Measurements from ENCODE around the gene RBBP8NL. TPM values are rescaled to one million over a fixed set of nuclear protein-coding genes. Genes with fewer than 3 reads are reported as not detected.

RBBP8NL gene
- total and polyA plus RNA-seq, 2 of the 8 experiments (the other 6 are each of a cell fraction or from before 2014, with no cell fraction given), result 0.43 to 0.48 TPM

- Histone ChIP-seq H3K56ac (replicated peaks; ENCODE audit: insufficient read length, low read depth, low read length) (no peak overlapping the region), H3K4me3 (ENCODE audit: extremely low read depth in 1 of 4, insufficient read depth in 2 of 4, low read depth in 3 of 4, low read length in 4 of 4) (no peak overlapping the region), H2AFZ (ENCODE audit: low read length) (no peak overlapping the region), H4K91ac (replicated peaks; ENCODE audit: insufficient read length, low read length) (no peak overlapping the region), H3K4ac (replicated peaks; ENCODE audit: insufficient read length, low read depth, low read length) (no peak overlapping the region), H4K5ac (ENCODE audit: insufficient read length, low read depth, low read length) (no peak overlapping the region), H2BK120ac (replicated peaks; ENCODE audit: low read depth, low read length) (no peak overlapping the region), H3K4me2 (ENCODE audit: insufficient read depth in 1 of 2, low read depth in 2 of 2, low read length in 2 of 2) (no peak overlapping the region), H3K36me3 (ENCODE audit: control insufficient read depth in 2 of 4, insufficient read depth in 4 of 4, low read length in 3 of 4) (no peaks in the 10 kb centered on the region), H2BK15ac (ENCODE audit: low read length) (no peak overlapping the region), H3K18ac (ENCODE audit: extremely low read depth, low read length) (no peak overlapping the region), H4K20me1 (replicated peaks in 1 of 2; ENCODE audit: control insufficient read depth in 1 of 2, insufficient read depth in 2 of 2, low read length in 2 of 2) (no peaks in the 10 kb centered on the region), H4K8ac (ENCODE audit: extremely low read depth, insufficient read depth, low read length) (no peak overlapping the region), H3K9ac (replicated peaks in 1 of 4; ENCODE audit: extremely low read depth in 1 of 4, low read depth in 3 of 4, low read length in 3 of 4) (no peak overlapping the region), H3K27ac (ENCODE audit: low read depth, low read length) (no peak overlapping the region), H3K23ac (ENCODE audit: insufficient read length) (no peak overlapping the region), H2AK5ac (ENCODE audit: low read depth, low read length) (no peak overlapping the region), H3K79me2 (ENCODE audit: control insufficient read depth in 1 of 2, insufficient read depth in 2 of 2, low read length in 2 of 2) (no peaks in the 10 kb centered on the region), H3K79me1 (ENCODE audit: low read depth, low read length) (no peaks in the 10 kb centered on the region), H2BK5ac (ENCODE audit: low read depth, low read length) (no peak overlapping the region), H2BK12ac (ENCODE audit: low read depth, low read length) (no peak overlapping the region), H3K14ac (ENCODE audit: insufficient read length) (no peak overlapping the region), H3K9me3 (ENCODE audit: insufficient read depth in 2 of 2, low read depth in 1 of 2, low read length in 1 of 2) (no peaks in the 10 kb centered on the region), H3K4me1 (replicated peaks in 1 of 4; ENCODE audit: control insufficient read depth in 3 of 4, insufficient read depth in 4 of 4, low read length in 3 of 4) (peaks cover 0 to 4% (median 0%) of the 10 kb centered on the region in 4 experiments; a peak in 1 of 7 replicates), H3K23me2 (ENCODE audit: low read depth, low read length) (peaks cover 3% of the 10 kb centered on the region; the same call in 1 of the 2 replicates), H2BK20ac (ENCODE audit: low read length) (no peak overlapping the region), H3K27me3 (replicated peaks in 1 of 4; ENCODE audit: control insufficient read depth in 3 of 4, extremely low read depth in 1 of 4, insufficient read depth in 3 of 4, low read length in 3 of 4) (no peaks in the 10 kb centered on the region)
- no peak for FAIRE-seq
- ChIA-PET CTCF (ENCODE audit: partially characterized antibody) (interaction anchor here (1.0 to 2.6 kb wide), 2 partner anchors 24 to 43 kb away, joined by 3 to 7 read pairs; partner anchors contain the start of gene RBBP8NL), POLR2A (ENCODE audit: partially characterized antibody) (no interaction called here)
- TF ChIP-seq EP300 (IDR thresholded peaks at IDR 0.05; ENCODE audit: borderline replicate concordance in 1 of 2, low read depth in 2 of 2, low read length in 2 of 2) (no peak), EGR1 (IDR thresholded peaks at IDR 0.05; ENCODE audit: borderline replicate concordance, low read depth, low read length) (peak; percentile 2; the same call in 1 of the 2 replicates), JUN (IDR thresholded peaks at IDR 0.05; ENCODE audit: low read depth, low read length) (no peak)
- no peak for DNase-seq (ENCODE audit: low read depth in 1 of 2, low spot score in 2 of 2)
- WGBS, 2 experiments (ENCODE audit: extremely low coverage in 1 of 2, insufficient coverage in 1 of 2, insufficient read length in 1 of 2, insufficient replicate concordance in 2 of 2, low coverage in 1 of 2, low lambda C conversion rate in 2 of 2, missing lambda C conversion rate in 1 of 2), result 87% methylated on average over 7 of the region's 10 CpGs; no CpG with 5 or more reads in 1 of the 2 experiments
Measured at GRCh38 chr20:62451156-62451767, 23.9 kb upstream of the RBBP8NL start.

Data from H1 (cell line).